KBM-7 (cell line): ENCODE measurements around the gene RPRD1B.
"Not testable (repeated sequence)": the region's sequence is repeated elsewhere in the genome, so short reads cannot be mapped to it uniquely, and the experiment has no call there.

Experiments used
- DNase-seq: peaks from one replicate; pipeline ENCODE4 v3.0.0-alpha.2; 2015
- in situ Hi-C: fragments of 300-500 bp; cut with MboI; formaldehyde crosslinking; loops from 2 replicates; pipeline ENCODE4 v1.14.3; 2020; ENCODE audit warnings: low sequenced_read_pairs, low pct_unique_long_range_greater_than_20kb, mixed read lengths

The RPRD1B gene

GRCh38 chr20:38091441-38092216, 58.1 kb downstream of the RPRD1B start:
- in situ Hi-C loops = no loop called here
- no peak for DNase-seq

- in situ Hi-C loops = no loop called here
- DNase-seq = no peak
These were observed 58.8 kb downstream of the RPRD1B start for GRCh38 chr20:38092260-38092857.

- in situ Hi-C loops = no loop called here
- no peak for DNase-seq
These were observed 59.4 kb downstream of the RPRD1B start for GRCh38 chr20:38092915-38093314.

- in situ Hi-C loops = no loop called here
- no peak for DNase-seq
These were observed 60.1 kb downstream of the RPRD1B start for GRCh38 chr20:38093641-38094077.

- in situ Hi-C loops = no loop called here
- peak; percentile 46 for DNase-seq
These were observed 60.9 kb downstream of the RPRD1B start for GRCh38 chr20:38094373-38094891.

- no peak for DNase-seq
- in situ Hi-C loops = no loop called here
These were observed 61.6 kb downstream of the RPRD1B start for GRCh38 chr20:38095017-38095686.

- in situ Hi-C loops = no loop called here
- no peak for DNase-seq
These were observed 65.4 kb downstream of the RPRD1B start for GRCh38 chr20:38098952-38099351.

- DNase-seq, in situ Hi-C loops: not testable (repeated sequence)
These were observed 68.7 kb downstream of the RPRD1B start for GRCh38 chr20:38102206-38102605.

- in situ Hi-C loops = no loop called here
- no peak for DNase-seq
These were observed 70.7 kb downstream of the RPRD1B start for GRCh38 chr20:38104285-38104684.

- in situ Hi-C loops = no loop called here
- no peak for DNase-seq
These were observed 72.9 kb downstream of the RPRD1B start for GRCh38 chr20:38106461-38106860.

GRCh38 chr20:38107386-38107785, 73.8 kb downstream of the RPRD1B start:
- in situ Hi-C loops, DNase-seq: not testable (repeated sequence)

- in situ Hi-C loops, DNase-seq: not testable (repeated sequence)
These were observed 74.4 kb downstream of the RPRD1B start for GRCh38 chr20:38107916-38108315.

GRCh38 chr20:38108438-38108985, 75.0 kb downstream of the RPRD1B start:
- DNase-seq = no peak
- in situ Hi-C loops = no loop called here

- DNase-seq = no peak
- in situ Hi-C loops = no loop called here
These were observed 75.5 kb downstream of the RPRD1B start for GRCh38 chr20:38108986-38109541.

- in situ Hi-C loops = no loop called here
These were observed 76.3 kb downstream of the RPRD1B start for GRCh38 chr20:38109591-38110524.

GRCh38 chr20:38110525-38111178, 77.1 kb downstream of the RPRD1B start:
- in situ Hi-C loops = no loop called here
- no peak for DNase-seq

More at GRCh38 chr20:38109591-38110524, 76.3 kb downstream of the RPRD1B start:
- no peak for DNase-seq

- in situ Hi-C loops = no loop called here
These were observed 78.1 kb downstream of the RPRD1B start for GRCh38 chr20:38111366-38112232.

More at GRCh38 chr20:38111366-38112232, 78.1 kb downstream of the RPRD1B start:
- DNase-seq = no peak
